PC-3 (cell line): ENCODE results near the gene SCIMP. TPM values are rescaled to one million over a fixed set of nuclear protein-coding genes. Genes with fewer than 3 reads are reported as not detected.
"Not testable (repeated sequence)": the region's sequence is repeated elsewhere in the genome, so short reads cannot be mapped to it uniquely, and the experiment has no call there.

ENCODE experiments used
- ATAC-seq: fragments of 200-7000 bp; cut with Tn5 transposase; 2 replicates; pipeline ENCODE4 v1.9.1; 2020; ENCODE audit warnings: mild to moderate bottlenecking, moderate library complexity
- BruUV-seq: library from RNA; stranded (reverse); fragments of 400-500 nt; replicated peaks from 2 replicates; lab custom pipeline; 2021; lab: Mats Ljungman, UMichigan
- CTCF ChIA-PET: fragments of 300-600 bp; sonication (Branson Sonifier 250); formaldehyde crosslinking; loops from one replicate; lab custom pipeline; 2022; ENCODE audit warnings: antibody characterized with exemption; lab: Charles Lee
- POLR2A ChIA-PET: fragments of 300-600 bp; sonication (Branson Sonifier 250); formaldehyde crosslinking; loops from one replicate; lab custom pipeline; 2022; ENCODE audit warnings: antibody characterized with exemption; ENCODE audit not compliant: unreplicated experiment; lab: Charles Lee
- DNase-seq: peaks from one replicate; pipeline ENCODE4 v3.0.0-alpha.2; 2015
- H2AFZ ChIP-seq: fragments of 300-600 bp; sonication (generic); 2 replicates; pipeline ENCODE4 v1.6.0; 2016; ENCODE audit warnings: antibody characterized with exemption, low read length
- H3F3A ChIP-seq: fragments of 300-600 bp; sonication (generic); one replicate; pipeline ENCODE4 v1.6.0; 2017; ENCODE audit warnings: antibody characterized with exemption, low read length, control low read depth, mild to moderate bottlenecking; ENCODE audit not compliant: unreplicated experiment
- H3K27ac ChIP-seq: fragments of 300-600 bp; sonication (generic); 2 replicates; pipeline ENCODE4 v1.5.1; 2016; ENCODE audit warnings: mild to moderate bottlenecking, low read length
- H3K27me3 ChIP-seq: fragments of 300-600 bp; sonication (generic); 2 replicates; pipeline ENCODE4 v1.6.1; 2016; ENCODE audit warnings: low read length, mixed read lengths
- H3K36me3 ChIP-seq: fragments of 300-600 bp; sonication (generic); 2 replicates; pipeline ENCODE4 v1.6.1; 2016; ENCODE audit warnings: low read depth, mixed run types, low read length, mixed read lengths
- H3K4me1 ChIP-seq: fragments of 300-600 bp; sonication (generic); 2 replicates; pipeline ENCODE4 v1.5.1; 2016; ENCODE audit warnings: low read length; ENCODE audit not compliant: insufficient read depth
- H3K4me2 ChIP-seq: fragments of 300-600 bp; sonication (generic); 2 replicates; pipeline ENCODE4 v1.6.0; 2016; ENCODE audit warnings: low read length
- H3K4me3 ChIP-seq: fragments of 300-600 bp; sonication (generic); 2 replicates; pipeline ENCODE4 v1.5.1; 2016; ENCODE audit warnings: mild to moderate bottlenecking, low read length, mixed read lengths
- H3K79me2 ChIP-seq: fragments of 300-600 bp; sonication (generic); 2 replicates; pipeline ENCODE4 v1.6.1; 2017; ENCODE audit warnings: low read length, mixed read lengths
- H3K9ac ChIP-seq: fragments of 300-600 bp; sonication (generic); 2 replicates; pipeline ENCODE4 v1.6.0; 2016; ENCODE audit warnings: mild to moderate bottlenecking, low read length
- H3K9me2 ChIP-seq: fragments of 300-600 bp; sonication (generic); replicated peaks from 2 replicates; pipeline ENCODE4 v1.6.1; 2016; ENCODE audit warnings: mixed run types, low read length, mixed read lengths
- H3K9me3 ChIP-seq: fragments of 300-600 bp; sonication (generic); 2 replicates; pipeline ENCODE4 v1.6.1; 2016; ENCODE audit warnings: low read length, mixed read lengths
- H4K20me1 ChIP-seq: fragments of 300-600 bp; sonication (generic); 2 replicates; pipeline ENCODE4 v1.6.1; 2016; ENCODE audit warnings: low read length, mixed read lengths
- EZH2 ChIP-seq: fragments of 300-600 bp; sonication (generic); IDR thresholded peaks from one replicate; pipeline ENCODE4 v1.6.1; 2017; ENCODE audit warnings: antibody characterized with exemption, mild to moderate bottlenecking, low read length; ENCODE audit not compliant: unreplicated experiment
- EZH2phosphoT487 ChIP-seq: fragments of 300-600 bp; sonication (generic); IDR thresholded peaks from 2 replicates; pipeline ENCODE4 v1.6.1; 2018; ENCODE audit warnings: mild to moderate bottlenecking, antibody characterized with exemption, low read length, borderline replicate concordance
- intact Hi-C: fragments of 100-400 bp; cut with micrococcal nuclease; formaldehyde crosslinking; loops from 2 replicates; pipeline ENCODE4 v1.9.0; 2023
- total RNA-seq: library from RNA; depleted of rRNA; stranded (reverse); fragments of >200 nt; gene quantifications from 2 replicates; pipeline ENCODE4 v1.2.3, GENCODE V29; 2014
- TF ChIP-seq, protein P1 (sequence below): fragments of 300-600 bp; sonication (generic); conservative IDR thresholded peaks from 2 replicates; pipeline ENCODE4 v1.5.1; 2017; ENCODE audit warnings: antibody characterized with exemption, low read depth, mild to moderate bottlenecking, low read length

Gene SCIMP
- total RNA-seq, 1 experiment from 2014 or later = not detected

- Histone ChIP-seq H3K27me3 (no peaks in the 10 kb centered on the region), H3K27ac (no peak overlapping the region), H3K9me3 (peaks cover 38% of the 10 kb centered on the region), H4K20me1 (no peaks in the 10 kb centered on the region), H3K4me2 (no peak overlapping the region), H2AFZ (no peak overlapping the region), H3F3A (no peaks in the 10 kb centered on the region), H3K36me3 (peaks cover 30% of the 10 kb centered on the region), H3K9me2 (no peaks in the 10 kb centered on the region), H3K4me3 (no peak overlapping the region; the same call in 1 of the 2 replicates), H3K79me2 (no peaks in the 10 kb centered on the region), H3K9ac (no peak overlapping the region), H3K4me1 (no peaks in the 10 kb centered on the region)
- ATAC-seq (no peak), DNase-seq (no peak)
- intact Hi-C loops = no loop called here
- POLR2A ChIA-PET = no interaction called here
- CTCF ChIA-PET = no interaction called here
- BruUV-seq = TSS peak; percentile 2
- TF ChIP-seq EZH2 (no peak), EZH2phosphoT487 (no peak)
- TF ChIP-seq, protein P1, sequence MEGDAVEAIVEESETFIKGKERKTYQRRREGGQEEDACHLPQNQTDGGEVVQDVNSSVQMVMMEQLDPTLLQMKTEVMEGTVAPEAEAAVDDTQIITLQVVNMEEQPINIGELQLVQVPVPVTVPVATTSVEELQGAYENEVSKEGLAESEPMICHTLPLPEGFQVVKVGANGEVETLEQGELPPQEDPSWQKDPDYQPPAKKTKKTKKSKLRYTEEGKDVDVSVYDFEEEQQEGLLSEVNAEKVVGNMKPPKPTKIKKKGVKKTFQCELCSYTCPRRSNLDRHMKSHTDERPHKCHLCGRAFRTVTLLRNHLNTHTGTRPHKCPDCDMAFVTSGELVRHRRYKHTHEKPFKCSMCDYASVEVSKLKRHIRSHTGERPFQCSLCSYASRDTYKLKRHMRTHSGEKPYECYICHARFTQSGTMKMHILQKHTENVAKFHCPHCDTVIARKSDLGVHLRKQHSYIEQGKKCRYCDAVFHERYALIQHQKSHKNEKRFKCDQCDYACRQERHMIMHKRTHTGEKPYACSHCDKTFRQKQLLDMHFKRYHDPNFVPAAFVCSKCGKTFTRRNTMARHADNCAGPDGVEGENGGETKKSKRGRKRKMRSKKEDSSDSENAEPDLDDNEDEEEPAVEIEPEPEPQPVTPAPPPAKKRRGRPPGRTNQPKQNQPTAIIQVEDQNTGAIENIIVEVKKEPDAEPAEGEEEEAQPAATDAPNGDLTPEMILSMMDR = no peak
Measured at GRCh38 chr17:5181509-5182305, 53.0 kb downstream of the SCIMP start.

- no peak for DNase-seq
- POLR2A ChIA-PET = no interaction called here
- TF ChIP-seq, protein P1 = no peak
- TF ChIP-seq EZH2 = no peak
- TF ChIP-seq EZH2phosphoT487 = no peak
- H3K4me3 ChIP-seq = no peak overlapping the region
- no TSS peak for BruUV-seq
- no peaks in the 10 kb centered on the region for H3K27me3 ChIP-seq
- H2AFZ ChIP-seq = no peak overlapping the region
- CTCF ChIA-PET = no interaction called here
- H3K4me1 ChIP-seq = no peaks in the 10 kb centered on the region
- intact Hi-C loops = no loop called here
- no peak overlapping the region for H3K27ac ChIP-seq
- no peaks in the 10 kb centered on the region for H3K79me2 ChIP-seq
- peaks cover 18% of the 10 kb centered on the region for H3K36me3 ChIP-seq
- H4K20me1 ChIP-seq = no peaks in the 10 kb centered on the region
- no peak overlapping the region for H3K9ac ChIP-seq
- H3K9me2 ChIP-seq = no peaks in the 10 kb centered on the region
- H3K4me2 ChIP-seq = no peak overlapping the region
- no peaks in the 10 kb centered on the region for H3F3A ChIP-seq
- peaks cover 30% of the 10 kb centered on the region for H3K9me3 ChIP-seq
- no peak for ATAC-seq
Measured at GRCh38 chr17:5179003-5179402, 55.7 kb downstream of the SCIMP start.

DNA sequence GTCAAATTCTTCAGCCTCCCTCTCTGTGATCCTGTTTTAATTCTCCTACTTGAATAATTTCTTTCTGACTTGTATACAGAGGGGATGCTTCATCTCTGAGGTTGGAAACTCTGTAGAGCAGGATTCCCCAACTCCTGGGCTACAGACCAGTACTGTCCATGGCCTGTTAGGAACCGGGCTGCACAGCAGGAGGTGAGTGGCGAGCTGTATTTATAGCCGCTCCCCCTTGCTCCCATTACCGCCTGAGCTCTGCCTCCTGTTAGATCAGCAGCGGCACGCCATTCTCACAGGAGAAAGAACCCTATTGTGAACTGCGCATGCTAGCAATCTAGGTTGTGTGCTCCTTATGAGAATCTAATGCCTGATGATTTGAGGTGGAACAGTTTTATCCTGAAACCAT lies 59.6 kb downstream of the SCIMP start:
- H3K4me2 ChIP-seq, H3K9me3 ChIP-seq, H3K4me3 ChIP-seq, H3K27me3 ChIP-seq, ATAC-seq, H4K20me1 ChIP-seq, POLR2A ChIA-PET, DNase-seq, H3K36me3 ChIP-seq, H3K9ac ChIP-seq, H3K4me1 ChIP-seq, H3K27ac ChIP-seq, H2AFZ ChIP-seq, intact Hi-C loops, BruUV-seq, H3K79me2 ChIP-seq, H3K9me2 ChIP-seq, H3F3A ChIP-seq, CTCF ChIA-PET: not testable (repeated sequence)

DNA sequence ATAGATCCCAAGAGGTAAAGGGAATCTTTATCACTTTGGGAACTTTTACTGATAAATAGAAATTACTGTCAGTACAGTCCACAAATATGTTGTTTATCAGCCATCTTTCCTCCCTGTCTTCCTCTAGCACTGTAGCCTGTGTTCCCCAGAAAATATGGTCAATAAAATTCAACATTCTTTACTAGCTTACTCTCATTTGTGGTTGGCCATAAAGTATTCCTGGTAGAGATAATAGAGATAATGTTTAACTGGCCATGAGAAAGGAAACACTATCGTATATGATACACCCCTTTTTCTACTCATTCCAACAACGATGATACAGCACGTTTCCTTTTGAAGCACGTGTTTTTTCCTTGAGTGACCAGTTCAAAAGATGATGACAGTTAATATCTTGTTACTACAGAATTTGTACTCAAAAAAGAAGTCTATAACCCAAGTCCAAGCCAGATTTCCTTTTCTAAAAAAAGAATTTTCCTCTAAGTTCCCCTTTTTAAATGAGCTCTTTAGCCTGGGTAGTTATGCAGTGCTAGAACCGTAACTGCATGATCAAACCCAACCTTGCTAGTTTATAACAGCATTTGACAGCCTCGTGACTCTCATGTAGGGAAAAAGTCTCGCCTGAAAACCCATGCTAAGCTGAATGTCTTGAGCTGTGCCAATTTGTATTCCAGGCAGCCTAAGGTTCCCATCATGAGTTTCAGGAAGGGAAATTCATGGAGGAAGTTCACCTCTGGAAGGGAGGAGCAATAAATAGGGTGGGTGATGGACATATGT lies 68.7 kb downstream of the SCIMP start:
- H2AFZ ChIP-seq, H3K79me2 ChIP-seq, ATAC-seq, H3K4me2 ChIP-seq, H3K27me3 ChIP-seq, H3K9me3 ChIP-seq, H3K4me1 ChIP-seq, BruUV-seq, H3K27ac ChIP-seq, H3K4me3 ChIP-seq, intact Hi-C loops, H3F3A ChIP-seq, H4K20me1 ChIP-seq, CTCF ChIA-PET, H3K9ac ChIP-seq, H3K9me2 ChIP-seq, POLR2A ChIA-PET, H3K36me3 ChIP-seq: not testable (repeated sequence)
- peak; percentile 32 for DNase-seq
